ENCODE measurements around the gene FBLN5. TPM values are rescaled to one million over a fixed set of nuclear protein-coding genes. Genes with fewer than 3 reads are reported as not detected.

The FBLN5 gene
- total RNA-seq, 6 experiments from 2014 or later: 127 to 242 (median 205) TPM

DNA sequence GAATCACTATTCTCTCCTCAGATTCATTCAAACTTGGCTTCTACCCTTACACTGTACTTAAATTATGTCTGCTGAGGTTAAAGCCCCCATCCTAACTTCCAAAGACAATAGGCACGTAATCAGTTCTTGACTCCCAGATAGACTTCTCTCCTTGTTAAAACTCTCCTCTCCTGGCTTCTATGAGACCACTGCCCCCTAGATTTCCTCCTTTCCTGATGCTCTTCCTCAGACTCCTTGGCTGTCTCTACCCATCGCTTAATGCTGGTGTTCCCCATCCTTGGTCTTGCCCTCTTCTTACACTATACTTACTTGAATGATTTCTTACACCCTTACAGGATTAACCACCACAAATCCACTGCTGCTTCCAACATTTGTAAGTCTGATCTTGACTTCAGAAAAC, 112.9 kb downstream of the FBLN5 start:
- no peak for DNase-seq
- Mint-ChIP-seq H3K9me3 (no peaks in the 10 kb centered on the region), H3K27ac (no peak overlapping the region), H3K4me1 (ENCODE audit: low read depth) (no peaks in the 10 kb centered on the region), H3K36me3 (ENCODE audit: low read depth) (no peaks in the 10 kb centered on the region), H3K4me3 (no peak overlapping the region), H3K27me3 (ENCODE audit: insufficient read depth) (peaks cover 5% of the 10 kb centered on the region)
- TF ChIP-seq, protein P1, sequence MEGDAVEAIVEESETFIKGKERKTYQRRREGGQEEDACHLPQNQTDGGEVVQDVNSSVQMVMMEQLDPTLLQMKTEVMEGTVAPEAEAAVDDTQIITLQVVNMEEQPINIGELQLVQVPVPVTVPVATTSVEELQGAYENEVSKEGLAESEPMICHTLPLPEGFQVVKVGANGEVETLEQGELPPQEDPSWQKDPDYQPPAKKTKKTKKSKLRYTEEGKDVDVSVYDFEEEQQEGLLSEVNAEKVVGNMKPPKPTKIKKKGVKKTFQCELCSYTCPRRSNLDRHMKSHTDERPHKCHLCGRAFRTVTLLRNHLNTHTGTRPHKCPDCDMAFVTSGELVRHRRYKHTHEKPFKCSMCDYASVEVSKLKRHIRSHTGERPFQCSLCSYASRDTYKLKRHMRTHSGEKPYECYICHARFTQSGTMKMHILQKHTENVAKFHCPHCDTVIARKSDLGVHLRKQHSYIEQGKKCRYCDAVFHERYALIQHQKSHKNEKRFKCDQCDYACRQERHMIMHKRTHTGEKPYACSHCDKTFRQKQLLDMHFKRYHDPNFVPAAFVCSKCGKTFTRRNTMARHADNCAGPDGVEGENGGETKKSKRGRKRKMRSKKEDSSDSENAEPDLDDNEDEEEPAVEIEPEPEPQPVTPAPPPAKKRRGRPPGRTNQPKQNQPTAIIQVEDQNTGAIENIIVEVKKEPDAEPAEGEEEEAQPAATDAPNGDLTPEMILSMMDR (IDR thresholded peaks at IDR 0.05): no peak

DNA sequence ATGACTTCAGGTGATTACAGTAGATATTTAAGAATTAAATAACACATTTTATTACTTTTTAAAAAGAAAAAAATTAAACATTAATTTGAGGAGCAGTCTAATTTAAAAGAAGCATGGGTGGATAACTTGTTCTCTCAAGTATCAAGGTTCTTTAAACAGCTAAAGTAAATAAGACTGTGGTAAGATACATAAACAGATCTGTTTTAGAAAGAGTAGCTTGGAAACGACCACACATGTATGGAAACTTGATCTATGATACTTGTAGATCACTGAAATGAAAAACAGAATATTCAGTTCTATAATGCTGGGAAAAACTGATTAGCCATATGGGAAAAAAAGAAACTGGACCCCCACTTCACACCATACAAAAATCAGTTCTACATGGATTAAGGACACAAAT, 116.2 kb downstream of the FBLN5 start:
- no peak for DNase-seq
- Mint-ChIP-seq H3K9me3 (no peaks in the 10 kb centered on the region), H3K4me1 (ENCODE audit: low read depth) (no peaks in the 10 kb centered on the region), H3K4me3 (no peak overlapping the region), H3K27me3 (ENCODE audit: insufficient read depth) (peaks cover 7% of the 10 kb centered on the region; the same call in 1 of the 2 replicates), H3K36me3 (ENCODE audit: low read depth) (no peaks in the 10 kb centered on the region), H3K27ac (no peak overlapping the region)
- TF ChIP-seq, protein P1 (IDR thresholded peaks at IDR 0.05): no peak

DNA sequence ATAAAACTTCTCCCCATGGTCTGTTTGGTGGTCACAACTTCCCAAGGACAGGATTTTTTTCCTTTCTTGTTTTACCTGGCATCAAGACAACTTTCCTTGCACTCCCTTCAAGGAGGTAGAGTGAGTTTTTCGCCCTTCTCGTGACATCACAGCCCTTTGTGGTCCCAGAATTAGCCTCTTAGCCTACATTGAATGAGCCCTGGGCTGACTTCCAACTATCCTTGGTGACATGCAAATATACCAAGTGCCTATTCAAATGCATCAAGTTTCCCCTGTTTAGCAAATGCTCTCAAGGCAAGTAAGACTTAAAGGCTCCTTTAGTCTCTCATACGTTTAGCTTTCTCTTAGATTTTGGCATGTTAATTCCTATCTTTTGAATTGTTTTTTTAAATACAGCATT, 116.7 kb downstream of the FBLN5 start:
- Mint-ChIP-seq H3K4me3 (no peak overlapping the region), H3K36me3 (ENCODE audit: low read depth) (no peaks in the 10 kb centered on the region), H3K9me3 (no peaks in the 10 kb centered on the region), H3K27ac (no peak overlapping the region), H3K27me3 (ENCODE audit: insufficient read depth) (peaks cover 7% of the 10 kb centered on the region; the same call in 1 of the 2 replicates), H3K4me1 (ENCODE audit: low read depth) (no peaks in the 10 kb centered on the region)
- TF ChIP-seq, protein P1 (IDR thresholded peaks at IDR 0.05): no peak
- DNase-seq: no peak

DNA sequence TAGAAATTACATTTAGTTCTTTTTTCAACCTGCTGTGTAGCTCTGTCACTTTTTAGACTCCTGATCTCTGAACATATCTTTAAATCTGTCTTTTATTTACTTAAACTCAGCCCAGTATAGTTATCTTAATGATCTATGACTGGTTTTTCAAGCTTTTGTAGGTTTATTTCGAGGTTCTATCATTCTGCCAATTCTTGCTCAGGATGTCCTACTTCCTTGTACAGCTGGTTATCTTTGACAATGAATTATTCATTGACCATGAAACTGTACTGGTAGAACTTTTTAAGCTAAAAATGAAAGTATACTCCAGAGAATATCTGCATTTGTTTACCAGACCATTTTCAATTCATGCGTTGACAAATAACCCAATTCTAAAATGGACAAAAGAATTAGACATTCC, 118.0 kb downstream of the FBLN5 start:
- Mint-ChIP-seq H3K4me3 (no peak overlapping the region), H3K4me1 (ENCODE audit: low read depth) (no peaks in the 10 kb centered on the region), H3K9me3 (no peaks in the 10 kb centered on the region), H3K27me3 (ENCODE audit: insufficient read depth) (peaks cover 5% of the 10 kb centered on the region; the same call in 1 of the 2 replicates), H3K36me3 (ENCODE audit: low read depth) (no peaks in the 10 kb centered on the region), H3K27ac (no peak overlapping the region)
- TF ChIP-seq, protein P1 (IDR thresholded peaks at IDR 0.05): no peak
- DNase-seq: no peak

DNA sequence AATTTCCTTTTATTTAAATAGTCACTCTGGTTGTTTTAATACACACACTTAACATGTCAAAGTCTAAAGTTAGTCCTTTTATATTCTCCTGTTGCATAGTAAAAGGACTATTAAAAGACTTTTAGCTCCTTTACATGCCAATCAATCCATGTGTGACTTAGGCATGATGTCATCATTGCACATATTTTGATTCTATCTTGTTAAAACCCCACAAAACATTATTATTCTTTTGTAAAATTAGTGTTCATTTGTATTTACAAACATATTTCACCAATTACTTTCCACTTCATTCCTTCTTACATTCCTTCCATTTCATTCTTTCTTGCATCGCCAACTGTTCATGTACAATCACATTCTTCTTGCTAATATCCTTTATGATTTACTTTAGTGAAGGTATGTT, 119.7 kb downstream of the FBLN5 start:
- H3K36me3 Mint-ChIP-seq (ENCODE audit: low read depth): no peaks in the 10 kb centered on the region
- H3K27ac Mint-ChIP-seq: no peak overlapping the region
- DNase-seq: no peak
- H3K27me3 Mint-ChIP-seq (ENCODE audit: insufficient read depth): peaks cover 5% of the 10 kb centered on the region; the same call in 1 of the 2 replicates
- no peak overlapping the region for H3K4me3 Mint-ChIP-seq
- TF ChIP-seq, protein P1 (IDR thresholded peaks at IDR 0.05): no peak
- H3K4me1 Mint-ChIP-seq (ENCODE audit: low read depth): no peaks in the 10 kb centered on the region
- H3K9me3 Mint-ChIP-seq: no peaks in the 10 kb centered on the region

Other genes starting within 250 kb of the FBLN5 start
- not detected for gene CATSPERB, start 215.6 kb downstream of the FBLN5 start, total RNA-seq (2021; fragmentation: NEBNext Ultra II Directional; extraction: Animal tissue kit (Norgen Biotek cat#: 25700))
- gene TC2N, start 80.2 kb downstream of the FBLN5 start, total RNA-seq (2021; fragmentation: NEBNext Ultra II Directional; extraction: Animal tissue kit (Norgen Biotek cat#: 25700)): under 1 TPM; 0.10 to 0.71 (median 0.33) TPM
- gene TRIP11, start 92.4 kb upstream of the FBLN5 start, total RNA-seq (2021; fragmentation: NEBNext Ultra II Directional; extraction: Animal tissue kit (Norgen Biotek cat#: 25700)): 10 to 100 TPM; 54.6 to 62.0 (median 58.9) TPM
- 10 to 100 TPM; 18.5 to 22.4 (median 21.6) TPM for gene ATXN3, start 158.9 kb upstream of the FBLN5 start, total RNA-seq (2021; fragmentation: NEBNext Ultra II Directional; extraction: Animal tissue kit (Norgen Biotek cat#: 25700))
- gene NDUFB1, start 174.0 kb upstream of the FBLN5 start, total RNA-seq (2021; fragmentation: NEBNext Ultra II Directional; extraction: Animal tissue kit (Norgen Biotek cat#: 25700)): 100 to 1,000 TPM; 128 to 177 (median 157) TPM
- gene CPSF2, start 174.3 kb upstream of the FBLN5 start, total RNA-seq (2021; fragmentation: NEBNext Ultra II Directional; extraction: Animal tissue kit (Norgen Biotek cat#: 25700)): 100 to 1,000 TPM in 4 of 6 experiments, 10 to 100 TPM in 2; 88.6 to 116 (median 105) TPM